Right lobe of liver (tissue), 6 donors: ENCODE measurements around the gene NTN5. TPM values are rescaled to one million over a fixed set of nuclear protein-coding genes. Genes with fewer than 3 reads are reported as not detected.
A peak's percentile ranks its signal among the peaks of the same experiment; 100 is the strongest.

Experiments
- ATAC-seq, 4 donors: fragments of 200-7000 bp; cut with Tn5 transposase; one replicate each; pipeline ENCODE4 v1.9.1; 2020; ENCODE audit warnings: mild to moderate bottlenecking in 4 of 4, moderate library complexity in 4 of 4
- DNase-seq, 3 donors: peaks; one replicate each; pipeline ENCODE4 v3.0.0-alpha.2; 2020
- H3K27ac ChIP-seq, 3 donors: fragments of 200-600 bp; one replicate each; pipeline ENCODE4 v1.8.0; 2022
- H3K27me3 ChIP-seq, 2 donors: fragments of 200-600 bp; one replicate each; pipeline ENCODE4 v1.8.0; 2022
- H3K36me3 ChIP-seq, 4 donors: fragments of 200-600 bp; sonication (generic) in 1 of 4; one replicate each; pipeline versions ENCODE4 v1.5.1 to v1.8.0; 2017 to 2022; ENCODE audit warnings: control low read depth in 1 of 4
- H3K4me1 ChIP-seq, 4 donors: fragments of 200-600 bp; sonication (generic) in 1 of 4; one replicate each; pipeline versions ENCODE4 v1.5.1 to v1.8.0; 2017 to 2022; ENCODE audit warnings: control low read depth in 1 of 4
- H3K4me3 ChIP-seq, 3 donors: fragments of 200-600 bp; one replicate each; pipeline ENCODE4 v1.8.0; 2022
- H3K9me3 ChIP-seq, 4 donors: fragments of 200-600 bp; sonication (generic) in 1 of 4; one replicate each; pipeline versions ENCODE4 v1.5.1 to v1.8.0; 2017 to 2022; ENCODE audit warnings: control low read depth in 1 of 4
- CTCF ChIP-seq, 4 donors: fragments of 200-600 bp in 3 of 4; fragments of 450-650 bp in 1 of 4; IDR thresholded peaks; one replicate each; pipeline versions ENCODE4 v1.5.1 to v1.8.0; 2016 to 2022; ENCODE audit warnings: antibody characterized with exemption in 4 of 4, mild to moderate bottlenecking in 2 of 4
- POLR2A ChIP-seq: fragments of 450-650 bp; IDR thresholded peaks from one replicate; pipeline ENCODE4 v1.6.1; 2017; ENCODE audit warnings: antibody characterized with exemption, mild to moderate bottlenecking
- WGBS: methylation state at CpG from one replicate; pipeline ENCODE4 v1.1.6; 2018; ENCODE audit warnings: low coverage, low lambda C conversion rate; ENCODE audit not compliant: insufficient coverage; ENCODE audit errors: missing lambda C conversion rate; 5-methylcytosine and 5-hydroxymethylcytosine counted together
- intact Hi-C, 2 donors: fragments of 100-400 bp; cut with DNase I; formaldehyde crosslinking; loops; one replicate each; pipeline versions ENCODE4 v1.11.2 to v1.14.1; 2022
- total RNA-seq, 6 experiments: library from RNA; depleted of rRNA in 2 of 6; stranded (reverse); fragments of >200 nt in 2 of 6; fragmentation: NEBNext Ultra II Directional in 3 of 6; extraction: Animal tissue kit (Norgen Biotek cat#: 25700) in 3 of 6; gene quantifications; one replicate each; pipeline versions ENCODE4 v1.1.0 to v1.2.4, GENCODE V29; 2016 to 2023
- donor health status: DM: no; HTN: yes; CAD: no.
- donor health status: DM: no; HTN: no; CAD: no.
- donor health status: DM: no; HTN: no; CAD: no.
- donor health status: DM: no; HTN: yes; CAD: no.
- donor health status: DM: no; HTN: yes; CAD: no.

The NTN5 gene
- total RNA-seq, 6 experiments from 2014 or later, result 0.11 to 0.32 TPM; not detected in 4

- no peaks in the 10 kb centered on the region for H3K36me3 ChIP-seq
- no peaks in the 10 kb centered on the region for H3K27me3 ChIP-seq
- no peak overlapping the region for H3K4me3 ChIP-seq
- intact Hi-C loops, result no loop called here
- peaks cover 0 to 39% (median 15%) of the 10 kb centered on the region in 4 donors for H3K4me1 ChIP-seq
- ATAC-seq, result no peak
- TF ChIP-seq POLR2A, result no peak
- TF ChIP-seq CTCF (IDR thresholded peaks at IDR 0.05), result no peak
- H3K27ac ChIP-seq, result no peak overlapping the region
- H3K9me3 ChIP-seq, result no peaks in the 10 kb centered on the region
- 33% methylated on average over 12 of the region's 34 CpGs for WGBS
- peak; percentile 43 to 67 (median 61) for DNase-seq
These were observed 44.1 kb downstream of the NTN5 start for GRCh38 chr19:48628486-48629296.

DNA sequence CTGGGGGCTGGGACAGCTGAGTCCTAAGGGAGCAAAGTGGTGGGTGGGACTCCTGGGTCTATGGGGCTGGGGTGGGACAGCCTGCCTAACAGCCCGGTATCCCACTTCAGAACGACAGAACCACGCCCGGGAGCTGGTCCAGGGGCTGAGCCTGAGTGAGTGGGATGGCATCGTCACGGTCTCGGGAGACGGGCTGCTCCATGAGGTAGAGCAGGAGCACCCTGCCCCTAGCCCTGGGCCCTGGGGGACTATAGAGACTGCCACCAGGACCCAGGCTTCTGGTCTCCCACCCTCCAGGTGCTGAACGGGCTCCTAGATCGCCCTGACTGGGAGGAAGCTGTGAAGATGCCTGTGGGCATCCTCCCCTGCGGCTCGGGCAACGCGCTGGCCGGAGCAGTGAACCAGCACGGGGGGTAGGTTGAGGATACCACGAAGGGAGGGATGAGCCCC, 44.9 kb downstream of the NTN5 start:
- ATAC-seq, result no peak
- no CpG with 5 or more reads among the region's 17 CpGs for WGBS
- TF ChIP-seq CTCF (IDR thresholded peaks at IDR 0.05) (no peak), POLR2A (no peak)
- Histone ChIP-seq H3K9me3 (no peaks in the 10 kb centered on the region), H3K36me3 (no peaks in the 10 kb centered on the region), H3K4me1 (peaks cover 0 to 39% (median 11%) of the 10 kb centered on the region in 4 donors), H3K27ac (no peak overlapping the region), H3K4me3 (no peak overlapping the region), H3K27me3 (no peaks in the 10 kb centered on the region)
- DNase-seq, result peak in 1 of 3 donors; percentile 48
- intact Hi-C loops, result no loop called here

DNA sequence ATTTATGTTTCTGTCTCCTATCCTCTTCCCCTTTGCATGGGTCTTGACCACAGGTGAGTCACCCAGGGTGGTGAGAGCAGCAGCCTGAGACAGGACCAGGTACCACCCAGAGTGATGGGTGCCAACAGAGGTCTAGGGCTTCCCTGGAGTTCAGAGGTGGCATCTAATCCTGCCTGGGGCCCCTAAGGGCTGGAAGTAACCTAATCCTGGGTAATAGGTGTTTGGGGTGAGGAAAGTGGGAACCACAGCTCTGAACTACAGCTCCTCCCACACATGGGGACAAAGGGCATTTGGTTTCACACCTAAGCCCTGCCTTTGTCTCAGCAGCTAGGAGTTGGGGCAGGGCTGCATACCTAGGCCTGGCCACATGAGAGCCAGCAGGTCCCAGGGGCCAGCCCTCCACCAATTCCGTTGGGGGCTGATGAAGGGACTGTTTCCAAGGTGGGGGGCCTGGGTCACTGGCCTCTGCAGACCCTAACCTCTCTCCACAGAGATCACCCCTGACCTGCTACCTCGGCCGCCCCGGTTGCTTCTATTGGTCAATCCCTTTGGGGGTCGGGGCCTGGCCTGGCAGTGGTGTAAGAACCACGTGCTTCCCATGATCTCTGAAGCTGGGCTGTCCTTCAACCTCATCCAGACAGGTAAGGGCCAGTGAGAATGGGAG, 45.5 kb downstream of the NTN5 start:
- intact Hi-C loops, result no loop called here
- 60% methylated on average over 1 of the region's 6 CpGs for WGBS
- Histone ChIP-seq H3K9me3 (no peaks in the 10 kb centered on the region), H3K36me3 (no peaks in the 10 kb centered on the region), H3K27ac (no peak overlapping the region), H3K4me3 (no peak overlapping the region), H3K4me1 (peaks cover 0 to 41% (median 10%) of the 10 kb centered on the region in 4 donors), H3K27me3 (no peaks in the 10 kb centered on the region)
- no peak for TF ChIP-seq CTCF (IDR thresholded peaks at IDR 0.05)
- TF ChIP-seq POLR2A, result no peak
- DNase-seq, result peak in 2 of 3 donors; percentile 35 to 58
- peak; percentile 27 to 33 (median 32) for ATAC-seq

GRCh38 chr19:48625891-48626327, 46.9 kb downstream of the NTN5 start:
- ATAC-seq (peak in 1 of 4 donors; percentile 1), DNase-seq (peak; percentile 47 to 74 (median 65))
- no peak for TF ChIP-seq CTCF (IDR thresholded peaks at IDR 0.05)
- TF ChIP-seq POLR2A, result no peak
- intact Hi-C loops, result no loop called here
- 83% methylated on average over 13 of the region's 30 CpGs for WGBS
- Histone ChIP-seq H3K9me3 (no peaks in the 10 kb centered on the region), H3K27ac (no peak overlapping the region), H3K27me3 (no peaks in the 10 kb centered on the region), H3K4me1 (peaks cover 0 to 39% (median 10%) of the 10 kb centered on the region in 4 donors), H3K4me3 (peak overlapping the region in 1 of 3 donors; percentile 55), H3K36me3 (no peaks in the 10 kb centered on the region)
